Keratinocyte (primary cell): ENCODE measurements around the gene NAALADL2. TPM values are rescaled to one million over a fixed set of nuclear protein-coding genes. Genes with fewer than 3 reads are reported as not detected.

ENCODE experiments used
- DNase-seq: peaks from one replicate; pipeline ENCODE4 v3.0.0-alpha.2; 2011; ENCODE audit warnings: low read depth, missing footprints, low spot score
- FAIRE-seq: peaks from 2 replicates; lab custom pipeline; 2011; peaks lifted over from hg19 to GRCh38; lab: Jason Lieb, UNC
- H2AFZ ChIP-seq: 2 replicates; pipeline ENCODE4 v1.6.0; 2012; ENCODE audit warnings: low read length, control low read depth, inconsistent platforms; ENCODE audit not compliant: control insufficient read depth
- H3K27ac ChIP-seq: 2 replicates; pipeline ENCODE4 v1.5.1; 2011; ENCODE audit warnings: low read length; ENCODE audit not compliant: control insufficient read depth, insufficient read depth
- H3K27me3 ChIP-seq: 3 replicates; pipeline ENCODE4 v1.6.0; 2011; ENCODE audit warnings: low read length; ENCODE audit not compliant: control insufficient read depth, insufficient read depth; ENCODE audit errors: extremely low read depth
- H3K36me3 ChIP-seq, 2 experiments: 2 replicates in 1 of 2; 3 replicates in 1 of 2; pipeline ENCODE4 v1.5.1; 2011; ENCODE audit warnings: low read length in 2 of 2, mild to moderate bottlenecking in 1 of 2; ENCODE audit not compliant: control insufficient read depth in 2 of 2, insufficient read depth in 2 of 2; ENCODE audit errors: extremely low read depth in 1 of 2
- H3K4me1 ChIP-seq: 3 replicates; pipeline ENCODE4 v1.5.1; 2011; ENCODE audit warnings: low read length; ENCODE audit not compliant: control insufficient read depth, insufficient read depth; ENCODE audit errors: extremely low read depth
- H3K4me2 ChIP-seq: 3 replicates; pipeline ENCODE4 v1.6.0; 2011; ENCODE audit warnings: low read depth, low read length; ENCODE audit not compliant: control insufficient read depth, insufficient read depth; ENCODE audit errors: extremely low read depth
- H3K4me3 ChIP-seq, 3 experiments: fragments of 200-600 bp in 1 of 3; sonication (generic) in 1 of 3; 2 replicates in 2 of 3; 3 replicates in 1 of 3; pipeline ENCODE4 v1.5.1; 2011 to 2016; ENCODE audit warnings: low read length in 3 of 3, mild to moderate bottlenecking in 3 of 3, control low read depth in 2 of 3, inconsistent platforms in 1 of 3, low read depth in 1 of 3, mixed read lengths in 1 of 3, mixed run types in 1 of 3, moderate library complexity in 1 of 3; ENCODE audit not compliant: control insufficient read depth in 2 of 3, insufficient read depth in 2 of 3; ENCODE audit errors: extremely low read depth in 1 of 3
- H3K79me2 ChIP-seq: 2 replicates; pipeline ENCODE4 v1.6.0; 2012; ENCODE audit warnings: low read length; ENCODE audit not compliant: control insufficient read depth, insufficient read depth
- H3K9ac ChIP-seq: 3 replicates; pipeline ENCODE4 v1.6.0; 2011; ENCODE audit warnings: low read length; ENCODE audit not compliant: control insufficient read depth, insufficient read depth; ENCODE audit errors: extremely low read depth
- H3K9me1 ChIP-seq: 3 replicates; pipeline ENCODE4 v1.6.0; 2011; ENCODE audit warnings: low read length; ENCODE audit not compliant: control insufficient read depth, insufficient read depth; ENCODE audit errors: extremely low read depth
- H3K9me3 ChIP-seq: 2 replicates; pipeline ENCODE4 v1.5.1; 2012; ENCODE audit warnings: low read depth, low read length; ENCODE audit not compliant: control insufficient read depth
- H4K20me1 ChIP-seq: 3 replicates; pipeline ENCODE4 v1.6.0; 2011; ENCODE audit warnings: low read length; ENCODE audit not compliant: control insufficient read depth, insufficient read depth; ENCODE audit errors: extremely low read depth
- EZH2 ChIP-seq: IDR thresholded peaks from one replicate; pipeline ENCODE4 v1.6.1; 2012; ENCODE audit warnings: inconsistent platforms, mild to moderate bottlenecking, low read length, moderate library complexity
- dilution Hi-C: fragments of 300-500 bp; cut with MboI; formaldehyde crosslinking; loops from one replicate; pipeline ENCODE4 v1.7.0; 2020; ENCODE audit warnings: low sequenced_read_pairs; ENCODE audit not compliant: extremely low pct_ligation_motif_present
- polyA plus RNA-seq, 5 experiments: library from polyadenylated mRNA; depleted of rRNA in 3 of 5; stranded (reverse) in 3 of 5; stranded (forward) in 1 of 5; unstranded in 1 of 5; fragments of >200 nt; gene quantifications; 1 replicate in 1 of 5; 2 replicates in 3 of 5; 3 replicates in 1 of 5; pipeline versions ENCODE4 v1.2.1 to v1.2.3, GENCODE V29; 2011 to 2012; ENCODE audit warnings: missing spikeins in 2 of 5, low read depth in 1 of 5, low replicate concordance in 1 of 5
- TF ChIP-seq, protein P1 (sequence below), 3 experiments: IDR thresholded peaks in 1 of 3; conservative IDR thresholded peaks in 1 of 3; optimal IDR thresholded peaks in 1 of 3; 2 replicates in 2 of 3; 3 replicates in 1 of 3; pipeline versions ENCODE3 to v1.5.1; 2011; ENCODE audit warnings: low read length in 3 of 3, mild to moderate bottlenecking in 3 of 3, moderate library complexity in 2 of 3, control low read depth in 1 of 3, inconsistent platforms in 1 of 3; ENCODE audit not compliant: insufficient read depth in 2 of 3; ENCODE audit errors: extremely low read depth in 1 of 3

NAALADL2 gene
- polyA plus RNA-seq, 1 donor (not counting 4 experiments of a cell fraction or from before 2014, with no cell fraction given): 0.75 TPM

DNA sequence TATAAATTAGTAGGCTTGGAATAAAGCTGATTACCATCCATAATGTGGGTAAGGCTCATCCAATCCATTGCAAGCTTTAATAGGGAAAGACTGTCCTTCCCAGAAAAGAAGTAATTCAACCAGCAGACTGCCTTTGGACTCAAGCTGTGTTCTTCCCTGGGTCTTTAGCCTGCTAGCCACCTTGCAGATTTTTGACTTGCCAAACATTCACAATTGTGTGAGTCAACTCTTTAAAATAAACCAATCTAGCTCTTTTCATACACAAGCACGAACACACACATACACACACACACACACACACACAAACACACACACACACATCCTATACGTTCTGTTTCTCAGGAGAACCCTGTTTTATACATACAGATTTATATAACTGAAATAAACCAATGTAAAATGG is 248.1 kb downstream of the NAALADL2 start:
- no peak overlapping the region for H3K9ac ChIP-seq
- no peaks in the 10 kb centered on the region for H3K27me3 ChIP-seq
- no peak for FAIRE-seq
- H3K4me2 ChIP-seq: no peak overlapping the region
- no peaks in the 10 kb centered on the region for H3K36me3 ChIP-seq
- no peak overlapping the region for H3K4me3 ChIP-seq
- no peaks in the 10 kb centered on the region for H3K9me3 ChIP-seq
- no peaks in the 10 kb centered on the region for H3K4me1 ChIP-seq
- no peak for TF ChIP-seq EZH2
- TF ChIP-seq, protein P1, sequence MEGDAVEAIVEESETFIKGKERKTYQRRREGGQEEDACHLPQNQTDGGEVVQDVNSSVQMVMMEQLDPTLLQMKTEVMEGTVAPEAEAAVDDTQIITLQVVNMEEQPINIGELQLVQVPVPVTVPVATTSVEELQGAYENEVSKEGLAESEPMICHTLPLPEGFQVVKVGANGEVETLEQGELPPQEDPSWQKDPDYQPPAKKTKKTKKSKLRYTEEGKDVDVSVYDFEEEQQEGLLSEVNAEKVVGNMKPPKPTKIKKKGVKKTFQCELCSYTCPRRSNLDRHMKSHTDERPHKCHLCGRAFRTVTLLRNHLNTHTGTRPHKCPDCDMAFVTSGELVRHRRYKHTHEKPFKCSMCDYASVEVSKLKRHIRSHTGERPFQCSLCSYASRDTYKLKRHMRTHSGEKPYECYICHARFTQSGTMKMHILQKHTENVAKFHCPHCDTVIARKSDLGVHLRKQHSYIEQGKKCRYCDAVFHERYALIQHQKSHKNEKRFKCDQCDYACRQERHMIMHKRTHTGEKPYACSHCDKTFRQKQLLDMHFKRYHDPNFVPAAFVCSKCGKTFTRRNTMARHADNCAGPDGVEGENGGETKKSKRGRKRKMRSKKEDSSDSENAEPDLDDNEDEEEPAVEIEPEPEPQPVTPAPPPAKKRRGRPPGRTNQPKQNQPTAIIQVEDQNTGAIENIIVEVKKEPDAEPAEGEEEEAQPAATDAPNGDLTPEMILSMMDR (optimal IDR thresholded peaks at IDR 0.05 in 1 of 3, IDR thresholded peaks at IDR 0.05 in 1 of 3, conservative IDR thresholded peaks at IDR 0.05 in 1 of 3; ENCODE audit: extremely low read depth in 1 of 3, insufficient read depth in 2 of 3, low read length in 3 of 3): no peak
- H4K20me1 ChIP-seq: no peaks in the 10 kb centered on the region
- dilution Hi-C loops: no loop called here
- H3K79me2 ChIP-seq: no peaks in the 10 kb centered on the region
- no peaks in the 10 kb centered on the region for H3K9me1 ChIP-seq
- no peak for DNase-seq
- no peak overlapping the region for H2AFZ ChIP-seq
- H3K27ac ChIP-seq: no peak overlapping the region

DNA sequence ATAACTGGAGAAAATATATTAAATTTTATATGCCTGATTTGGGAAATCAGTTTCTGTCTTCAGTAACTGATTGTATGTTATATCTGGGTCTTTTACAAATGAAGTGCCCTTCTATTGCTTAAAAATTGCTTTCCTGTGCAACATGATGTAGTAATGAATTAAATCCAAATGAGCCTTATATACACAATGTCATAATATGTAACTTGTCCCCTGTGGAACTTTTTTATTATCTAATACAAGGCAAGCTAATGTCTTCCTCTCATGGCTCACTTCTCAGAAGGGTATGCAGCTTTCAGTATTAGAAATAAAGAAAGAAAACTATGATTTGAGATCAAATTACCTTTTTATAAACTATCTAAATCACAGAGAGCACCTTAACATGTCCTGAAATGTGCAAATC is 248.9 kb downstream of the NAALADL2 start:
- FAIRE-seq: no peak
- dilution Hi-C loops: no loop called here

More for the DNA sequence above, 248.9 kb downstream of the NAALADL2 start:
- H3K9ac ChIP-seq: no peak overlapping the region
- H3K27me3 ChIP-seq: no peaks in the 10 kb centered on the region
- H3K27ac ChIP-seq: no peak overlapping the region
- no peak overlapping the region for H3K4me3 ChIP-seq
- no peaks in the 10 kb centered on the region for H3K79me2 ChIP-seq
- no peaks in the 10 kb centered on the region for H3K9me3 ChIP-seq
- H3K4me1 ChIP-seq: no peaks in the 10 kb centered on the region
- DNase-seq: no peak
- no peaks in the 10 kb centered on the region for H3K9me1 ChIP-seq
- H3K4me2 ChIP-seq: no peak overlapping the region
- TF ChIP-seq, protein P1 (optimal IDR thresholded peaks at IDR 0.05 in 1 of 3, IDR thresholded peaks at IDR 0.05 in 1 of 3, conservative IDR thresholded peaks at IDR 0.05 in 1 of 3; ENCODE audit: extremely low read depth in 1 of 3, insufficient read depth in 2 of 3, low read length in 3 of 3): no peak
- TF ChIP-seq EZH2: no peak
- no peak overlapping the region for H2AFZ ChIP-seq
- H3K36me3 ChIP-seq: no peaks in the 10 kb centered on the region
- H4K20me1 ChIP-seq: no peaks in the 10 kb centered on the region
